Keratinocyte (primary cell): ENCODE measurements around the gene KLC4. TPM values are rescaled to one million over a fixed set of nuclear protein-coding genes. Genes with fewer than 3 reads are reported as not detected.

Source experiments
- DNase-seq: peaks from one replicate; pipeline ENCODE4 v3.0.0-alpha.2; 2011; ENCODE audit warnings: low read depth, missing footprints, low spot score
- FAIRE-seq: peaks from 2 replicates; lab custom pipeline; 2011; peaks lifted over from hg19 to GRCh38; lab: Jason Lieb, UNC
- H2AFZ ChIP-seq: 2 replicates; pipeline ENCODE4 v1.6.0; 2012; ENCODE audit warnings: low read length, control low read depth, inconsistent platforms; ENCODE audit not compliant: control insufficient read depth
- H3K27ac ChIP-seq: 2 replicates; pipeline ENCODE4 v1.5.1; 2011; ENCODE audit warnings: low read length; ENCODE audit not compliant: control insufficient read depth, insufficient read depth
- H3K27me3 ChIP-seq: 3 replicates; pipeline ENCODE4 v1.6.0; 2011; ENCODE audit warnings: low read length; ENCODE audit not compliant: control insufficient read depth, insufficient read depth; ENCODE audit errors: extremely low read depth
- H3K36me3 ChIP-seq, 2 experiments: 2 replicates in 1 of 2; 3 replicates in 1 of 2; pipeline ENCODE4 v1.5.1; 2011; ENCODE audit warnings: low read length in 2 of 2, mild to moderate bottlenecking in 1 of 2; ENCODE audit not compliant: control insufficient read depth in 2 of 2, insufficient read depth in 2 of 2; ENCODE audit errors: extremely low read depth in 1 of 2
- H3K4me1 ChIP-seq: 3 replicates; pipeline ENCODE4 v1.5.1; 2011; ENCODE audit warnings: low read length; ENCODE audit not compliant: control insufficient read depth, insufficient read depth; ENCODE audit errors: extremely low read depth
- H3K4me2 ChIP-seq: 3 replicates; pipeline ENCODE4 v1.6.0; 2011; ENCODE audit warnings: low read depth, low read length; ENCODE audit not compliant: control insufficient read depth, insufficient read depth; ENCODE audit errors: extremely low read depth
- H3K4me3 ChIP-seq, 3 experiments: fragments of 200-600 bp in 1 of 3; sonication (generic) in 1 of 3; 2 replicates in 2 of 3; 3 replicates in 1 of 3; pipeline ENCODE4 v1.5.1; 2011 to 2016; ENCODE audit warnings: low read length in 3 of 3, mild to moderate bottlenecking in 3 of 3, control low read depth in 2 of 3, inconsistent platforms in 1 of 3, low read depth in 1 of 3, mixed read lengths in 1 of 3, mixed run types in 1 of 3, moderate library complexity in 1 of 3; ENCODE audit not compliant: control insufficient read depth in 2 of 3, insufficient read depth in 2 of 3; ENCODE audit errors: extremely low read depth in 1 of 3
- H3K79me2 ChIP-seq: 2 replicates; pipeline ENCODE4 v1.6.0; 2012; ENCODE audit warnings: low read length; ENCODE audit not compliant: control insufficient read depth, insufficient read depth
- H3K9ac ChIP-seq: 3 replicates; pipeline ENCODE4 v1.6.0; 2011; ENCODE audit warnings: low read length; ENCODE audit not compliant: control insufficient read depth, insufficient read depth; ENCODE audit errors: extremely low read depth
- H3K9me1 ChIP-seq: 3 replicates; pipeline ENCODE4 v1.6.0; 2011; ENCODE audit warnings: low read length; ENCODE audit not compliant: control insufficient read depth, insufficient read depth; ENCODE audit errors: extremely low read depth
- H3K9me3 ChIP-seq: 2 replicates; pipeline ENCODE4 v1.5.1; 2012; ENCODE audit warnings: low read depth, low read length; ENCODE audit not compliant: control insufficient read depth
- H4K20me1 ChIP-seq: 3 replicates; pipeline ENCODE4 v1.6.0; 2011; ENCODE audit warnings: low read length; ENCODE audit not compliant: control insufficient read depth, insufficient read depth; ENCODE audit errors: extremely low read depth
- CTCF ChIP-seq, 3 experiments: IDR thresholded peaks in 1 of 3; conservative IDR thresholded peaks in 1 of 3; optimal IDR thresholded peaks in 1 of 3; 2 replicates in 2 of 3; 3 replicates in 1 of 3; pipeline versions ENCODE3 to v1.5.1; 2011; ENCODE audit warnings: low read length in 3 of 3, mild to moderate bottlenecking in 3 of 3, moderate library complexity in 2 of 3, control low read depth in 1 of 3, inconsistent platforms in 1 of 3; ENCODE audit not compliant: insufficient read depth in 2 of 3; ENCODE audit errors: extremely low read depth in 1 of 3
- EZH2 ChIP-seq: IDR thresholded peaks from one replicate; pipeline ENCODE4 v1.6.1; 2012; ENCODE audit warnings: inconsistent platforms, mild to moderate bottlenecking, low read length, moderate library complexity
- dilution Hi-C: fragments of 300-500 bp; cut with MboI; formaldehyde crosslinking; loops from one replicate; pipeline ENCODE4 v1.7.0; 2020; ENCODE audit warnings: low sequenced_read_pairs; ENCODE audit not compliant: extremely low pct_ligation_motif_present
- polyA plus RNA-seq, 5 experiments: library from polyadenylated mRNA; depleted of rRNA in 3 of 5; stranded (reverse) in 3 of 5; stranded (forward) in 1 of 5; unstranded in 1 of 5; fragments of >200 nt; gene quantifications; 1 replicate in 1 of 5; 2 replicates in 3 of 5; 3 replicates in 1 of 5; pipeline versions ENCODE4 v1.2.1 to v1.2.3, GENCODE V29; 2011 to 2012; ENCODE audit warnings: missing spikeins in 2 of 5, low read depth in 1 of 5, low replicate concordance in 1 of 5

Gene KLC4
- polyA plus RNA-seq, 1 donor (not counting 4 experiments of a cell fraction or from before 2014, with no cell fraction given) = 8.8 TPM

DNA sequence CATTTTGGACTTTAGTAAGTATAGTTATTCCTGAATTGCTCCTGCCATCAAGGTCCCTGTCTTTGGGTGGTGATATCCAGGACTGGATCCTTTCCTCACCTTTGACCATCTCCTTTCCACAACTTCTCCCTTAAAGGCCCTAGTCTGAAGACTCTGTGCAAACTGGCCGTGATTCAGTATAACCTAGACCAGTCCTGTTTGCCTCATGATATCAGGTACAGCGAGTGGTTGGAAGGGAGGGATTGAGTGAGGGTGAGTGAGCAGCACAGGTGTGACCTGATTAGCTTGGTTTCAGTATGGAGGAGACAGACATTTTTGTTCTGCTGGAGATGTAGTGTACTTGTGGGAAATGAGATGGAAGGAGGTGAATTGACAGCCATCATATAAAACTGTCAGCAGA, 40.3 kb upstream of the KLC4 start:
- Histone ChIP-seq H2AFZ (no peak overlapping the region), H3K4me1 (peaks cover 15% of the 10 kb centered on the region), H3K79me2 (peaks cover 57% of the 10 kb centered on the region), H3K9me3 (no peaks in the 10 kb centered on the region), H4K20me1 (no peaks in the 10 kb centered on the region), H3K9ac (no peak overlapping the region), H3K9me1 (no peaks in the 10 kb centered on the region), H3K27me3 (no peaks in the 10 kb centered on the region), H3K4me3 (no peak overlapping the region), H3K27ac (no peak overlapping the region), H3K36me3 (peaks cover 8 to 16% of the 10 kb centered on the region in 2 experiments), H3K4me2 (no peak overlapping the region)
- DNase-seq (no peak), FAIRE-seq (no peak)
- TF ChIP-seq CTCF (optimal IDR thresholded peaks at IDR 0.05 in 1 of 3, IDR thresholded peaks at IDR 0.05 in 1 of 3, conservative IDR thresholded peaks at IDR 0.05 in 1 of 3; ENCODE audit: extremely low read depth in 1 of 3, insufficient read depth in 2 of 3, low read length in 3 of 3) (no peak), EZH2 (no peak)
- dilution Hi-C loops = no loop called here

GRCh38 chr6:43020052-43020705, 39.3 kb upstream of the KLC4 start:
- dilution Hi-C loops = no loop called here
- no peaks in the 10 kb centered on the region for H3K27me3 ChIP-seq
- DNase-seq (no peak), FAIRE-seq (no peak)
- H3K9me3 ChIP-seq = no peaks in the 10 kb centered on the region
- H3K27ac ChIP-seq = no peak overlapping the region
- peaks cover 9% of the 10 kb centered on the region for H3K4me1 ChIP-seq
- peaks cover 56% of the 10 kb centered on the region for H3K79me2 ChIP-seq
- peaks cover 18 to 21% of the 10 kb centered on the region in 2 experiments for H3K36me3 ChIP-seq
- H3K9me1 ChIP-seq = no peaks in the 10 kb centered on the region
- TF ChIP-seq CTCF (optimal IDR thresholded peaks at IDR 0.05 in 1 of 3, IDR thresholded peaks at IDR 0.05 in 1 of 3, conservative IDR thresholded peaks at IDR 0.05 in 1 of 3; ENCODE audit: extremely low read depth in 1 of 3, insufficient read depth in 2 of 3, low read length in 3 of 3) = no peak
- TF ChIP-seq EZH2 = no peak
- H4K20me1 ChIP-seq = no peaks in the 10 kb centered on the region
- H3K9ac ChIP-seq = no peak overlapping the region
- no peak overlapping the region for H3K4me2 ChIP-seq
- H2AFZ ChIP-seq = no peak overlapping the region
- H3K4me3 ChIP-seq = no peak overlapping the region
